Endodermal cell (in vitro differentiated cells): Measurements from ENCODE around the gene KRTAP22-1. TPM values are rescaled to one million over a fixed set of nuclear protein-coding genes. Genes with fewer than 3 reads are reported as not detected.

ENCODE experiments used
- DNase-seq: peaks from one replicate; pipeline ENCODE4 v3.0.0-alpha.2; 2017
- H3K27ac ChIP-seq: 2 replicates; pipeline ENCODE4 v1.5.1; 2013; ENCODE audit warnings: mild to moderate bottlenecking, low read depth, low read length, moderate library complexity
- H3K27me3 ChIP-seq: 2 replicates; pipeline ENCODE4 v1.6.1; 2013; ENCODE audit warnings: mild to moderate bottlenecking, low read length, moderate library complexity; ENCODE audit not compliant: insufficient read depth, control insufficient read depth, poor library complexity, severe bottlenecking
- H3K36me3 ChIP-seq: 2 replicates; pipeline ENCODE4 v1.7.0; 2013; ENCODE audit warnings: mild to moderate bottlenecking, low read length, moderate library complexity; ENCODE audit not compliant: control insufficient read depth, insufficient read depth
- H3K4me1 ChIP-seq: one replicate; pipeline ENCODE4 v1.7.0; 2013; ENCODE audit warnings: low read length; ENCODE audit not compliant: control insufficient read depth, insufficient read depth
- H3K4me3 ChIP-seq: 2 replicates; pipeline ENCODE4 v1.5.1; 2013; ENCODE audit warnings: mild to moderate bottlenecking, low read length, moderate library complexity
- H3K9ac ChIP-seq: 2 replicates; pipeline ENCODE4 v1.6.1; 2013; ENCODE audit warnings: mild to moderate bottlenecking, low read length, moderate library complexity; ENCODE audit not compliant: poor library complexity, severe bottlenecking; ENCODE audit errors: extremely low read depth
- H3K9me3 ChIP-seq: 2 replicates; pipeline ENCODE4 v1.6.1; 2013; ENCODE audit warnings: mild to moderate bottlenecking, low read length, moderate library complexity; ENCODE audit not compliant: control insufficient read depth
- H3K27ac Mint-ChIP-seq: 2 replicates; pipeline ENCODE4 v1.8.0; 2020; ENCODE audit warnings: mixed read lengths
- H3K27me3 Mint-ChIP-seq: 2 replicates; pipeline ENCODE4 v1.8.0; 2021; ENCODE audit warnings: mild to moderate bottlenecking, mixed read lengths; ENCODE audit not compliant: insufficient read depth
- H3K36me3 Mint-ChIP-seq: 2 replicates; pipeline ENCODE4 v1.8.0; 2020; ENCODE audit warnings: low read depth, mixed read lengths
- H3K4me1 Mint-ChIP-seq: 2 replicates; pipeline ENCODE4 v1.8.0; 2020; ENCODE audit warnings: mixed read lengths
- H3K4me3 Mint-ChIP-seq: 2 replicates; pipeline ENCODE4 v1.8.0; 2020; ENCODE audit warnings: mild to moderate bottlenecking, moderate library complexity, mixed read lengths
- H3K9me3 Mint-ChIP-seq: 2 replicates; pipeline ENCODE4 v1.8.0; 2020; ENCODE audit warnings: mild to moderate bottlenecking, mixed read lengths
- WGBS, 2 experiments: methylation state at CpG; one replicate each; pipeline versions ENCODE4 v1.1.5 to v1.1.7; 2013; ENCODE audit warnings: missing lambda C conversion rate in 2 of 2, mixed read lengths in 1 of 2; ENCODE audit not compliant: insufficient coverage in 1 of 2, insufficient read length in 1 of 2; 5-methylcytosine and 5-hydroxymethylcytosine counted together
- long read RNA-seq, 4 experiments: library from polyadenylated mRNA in 2 of 4; library from RNA in 1 of 4; library from capped mRNA in 1 of 4; stranded (forward) in 3 of 4; unstranded in 1 of 4; transcript quantifications; one replicate each; pipeline ENCODE4 v2.0.0, GENCODE V29; 2020 to 2021; ENCODE audit warnings: inconsistent platforms in 1 of 4
- polyA plus RNA-seq, 2 experiments: library from polyadenylated mRNA; stranded (reverse); fragments of 50-300 nt; gene quantifications; one replicate each; pipeline ENCODE4 v1.2.3, GENCODE V29; 2013
- total RNA-seq, 2 donors: library from RNA; stranded (reverse); fragmentation: NEBNext Ultra II Directional in 1 of 2; extraction: Animal tissue kit (Norgen Biotek cat#: 25700) in 1 of 2; gene quantifications; 2 replicates in 1 of 2; 3 replicates in 1 of 2; pipeline ENCODE4 v1.2.1, GENCODE V29; 2021
- TF ChIP-seq, protein P1 (sequence below): fragments of 200-600 bp; sonication (generic); conservative IDR thresholded peaks from 2 replicates; pipeline ENCODE4 v1.5.0; 2021; ENCODE audit warnings: antibody characterized with exemption, mild to moderate bottlenecking

The KRTAP22-1 gene
- total RNA-seq = not detected
- not detected for polyA plus RNA-seq (2013, experiment 1 of 2)
- polyA plus RNA-seq (2013, experiment 2 of 2) = not detected
- long read RNA-seq, experiment 1 = 0 reads
- long read RNA-seq, experiment 2 = 0 reads
- long read RNA-seq, experiment 3 = 0 reads
- long read RNA-seq, experiment 4 = 0 reads

GRCh38 chr21:30600787-30601186 is at the start of gene KRTAP22-1:
Gene KRTAP22-1, plus strand, starts transcription at chr21:30601087.
- H3K9me3 Mint-ChIP-seq = peaks cover 25% of the 10 kb centered on the region
- no peaks in the 10 kb centered on the region for H3K4me1 Mint-ChIP-seq
- no peak for DNase-seq
- H3K27ac Mint-ChIP-seq = no peak within 1 kb of the TSS
- H3K4me1 ChIP-seq = no peaks in the 10 kb centered on the region
- no peak within 1 kb of the TSS for H3K4me3 Mint-ChIP-seq
- H3K27me3 Mint-ChIP-seq = no peaks in the 10 kb centered on the region
- no peaks in the 10 kb centered on the region for H3K27me3 ChIP-seq
- no peaks in the 10 kb centered on the region for H3K9me3 ChIP-seq
- H3K9ac ChIP-seq = no peak within 1 kb of the TSS
- WGBS, 2 experiments = no CpG with 5 or more reads among the region's 1 CpG
- TF ChIP-seq, protein P1, sequence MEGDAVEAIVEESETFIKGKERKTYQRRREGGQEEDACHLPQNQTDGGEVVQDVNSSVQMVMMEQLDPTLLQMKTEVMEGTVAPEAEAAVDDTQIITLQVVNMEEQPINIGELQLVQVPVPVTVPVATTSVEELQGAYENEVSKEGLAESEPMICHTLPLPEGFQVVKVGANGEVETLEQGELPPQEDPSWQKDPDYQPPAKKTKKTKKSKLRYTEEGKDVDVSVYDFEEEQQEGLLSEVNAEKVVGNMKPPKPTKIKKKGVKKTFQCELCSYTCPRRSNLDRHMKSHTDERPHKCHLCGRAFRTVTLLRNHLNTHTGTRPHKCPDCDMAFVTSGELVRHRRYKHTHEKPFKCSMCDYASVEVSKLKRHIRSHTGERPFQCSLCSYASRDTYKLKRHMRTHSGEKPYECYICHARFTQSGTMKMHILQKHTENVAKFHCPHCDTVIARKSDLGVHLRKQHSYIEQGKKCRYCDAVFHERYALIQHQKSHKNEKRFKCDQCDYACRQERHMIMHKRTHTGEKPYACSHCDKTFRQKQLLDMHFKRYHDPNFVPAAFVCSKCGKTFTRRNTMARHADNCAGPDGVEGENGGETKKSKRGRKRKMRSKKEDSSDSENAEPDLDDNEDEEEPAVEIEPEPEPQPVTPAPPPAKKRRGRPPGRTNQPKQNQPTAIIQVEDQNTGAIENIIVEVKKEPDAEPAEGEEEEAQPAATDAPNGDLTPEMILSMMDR = no peak
- H3K27ac ChIP-seq = no peak within 1 kb of the TSS
- no peak within 1 kb of the TSS for H3K4me3 ChIP-seq
- H3K36me3 Mint-ChIP-seq = no peaks in the 10 kb centered on the region
- H3K36me3 ChIP-seq = no peaks in the 10 kb centered on the region

GRCh38 chr21:30552782-30553181 is 48.1 kb upstream of the KRTAP22-1 start:
- H3K36me3 Mint-ChIP-seq = no peaks in the 10 kb centered on the region
- no peaks in the 10 kb centered on the region for H3K27me3 Mint-ChIP-seq
- Histone ChIP-seq H3K4me1 (no peaks in the 10 kb centered on the region), H3K27me3 (no peaks in the 10 kb centered on the region), H3K36me3 (no peaks in the 10 kb centered on the region), H3K4me3 (no peak overlapping the region), H3K27ac (no peak overlapping the region), H3K9ac (no peak overlapping the region), H3K9me3 (no peaks in the 10 kb centered on the region)
- no peak for DNase-seq
- no peak overlapping the region for H3K4me3 Mint-ChIP-seq
- WGBS, 2 experiments = 91% methylated on average over 1 of the region's 1 CpG; no CpG with 5 or more reads in 1 of the 2 experiments
- H3K4me1 Mint-ChIP-seq = no peaks in the 10 kb centered on the region
- TF ChIP-seq, protein P1 = no peak
- H3K9me3 Mint-ChIP-seq = peaks cover 33% of the 10 kb centered on the region
- H3K27ac Mint-ChIP-seq = no peak overlapping the region

GRCh38 chr21:30555095-30555494 is 45.8 kb upstream of the KRTAP22-1 start:
- DNase-seq = no peak
- H3K4me3 Mint-ChIP-seq = no peak overlapping the region
- WGBS, 2 experiments = 100% methylated on average over 1 of the region's 2 CpGs; no CpG with 5 or more reads in 1 of the 2 experiments
- H3K27ac Mint-ChIP-seq = no peak overlapping the region
- H3K36me3 Mint-ChIP-seq = no peaks in the 10 kb centered on the region
- H3K9ac ChIP-seq = no peak overlapping the region
- H3K9me3 ChIP-seq = peaks cover 8% of the 10 kb centered on the region
- no peak overlapping the region for H3K27ac ChIP-seq
- H3K27me3 Mint-ChIP-seq = no peaks in the 10 kb centered on the region
- no peak overlapping the region for H3K4me3 ChIP-seq
- no peaks in the 10 kb centered on the region for H3K4me1 ChIP-seq
- TF ChIP-seq, protein P1 = no peak
- no peaks in the 10 kb centered on the region for H3K36me3 ChIP-seq
- H3K9me3 Mint-ChIP-seq = peaks cover 41% of the 10 kb centered on the region
- H3K4me1 Mint-ChIP-seq = no peaks in the 10 kb centered on the region
- no peaks in the 10 kb centered on the region for H3K27me3 ChIP-seq
